A673 (cell line): ENCODE measurements around the gene MID1. TPM values are rescaled to one million over a fixed set of nuclear protein-coding genes. Genes with fewer than 3 reads are reported as not detected.

Experiments used
- BruUV-seq: library from RNA; stranded (reverse); fragments of 400-500 nt; replicated peaks from 2 replicates; lab custom pipeline; 2021; lab: Mats Ljungman, UMichigan
- CTCF ChIA-PET: fragments of 300-600 bp; sonication (Branson Sonifier 250); formaldehyde crosslinking; loops from one replicate; lab custom pipeline; 2022; ENCODE audit warnings: antibody characterized with exemption; lab: Charles Lee
- POLR2A ChIA-PET: fragments of 300-600 bp; sonication (Branson Sonifier 250); formaldehyde crosslinking; loops from one replicate; lab custom pipeline; 2022; ENCODE audit warnings: antibody characterized with exemption; ENCODE audit not compliant: low non-redundant PET; lab: Charles Lee
- DNase-seq: peaks from one replicate; pipeline ENCODE4 v3.0.0-alpha.2; 2015; ENCODE audit warnings: low spot score
- H3K27ac ChIP-seq: fragments of 200-600 bp; sonication (generic); 2 replicates; pipeline ENCODE4 v1.5.1; 2016; ENCODE audit warnings: mixed run types, low read depth, mild to moderate bottlenecking, mixed read lengths, antibody characterized with exemption, low read length; ENCODE audit not compliant: poor library complexity, severe bottlenecking
- H3K27me3 ChIP-seq: fragments of 200-600 bp; sonication (generic); replicated peaks from 2 replicates; pipeline ENCODE4 v1.6.1; 2017; ENCODE audit warnings: mixed run types, low read depth, mild to moderate bottlenecking, mixed read lengths, antibody characterized with exemption, low read length; ENCODE audit not compliant: insufficient read depth, poor library complexity
- H3K36me3 ChIP-seq: fragments of 200-600 bp; sonication (generic); 2 replicates; pipeline ENCODE4 v1.6.1; 2016; ENCODE audit warnings: mixed run types, mild to moderate bottlenecking, mixed read lengths, antibody characterized with exemption, low read length; ENCODE audit not compliant: insufficient read depth, poor library complexity, severe bottlenecking
- H3K4me1 ChIP-seq: fragments of 200-600 bp; sonication (generic); 2 replicates; pipeline ENCODE4 v1.6.1; 2017; ENCODE audit warnings: mixed run types, mild to moderate bottlenecking, mixed read lengths, antibody characterized with exemption, low read length; ENCODE audit not compliant: insufficient read depth, poor library complexity, severe bottlenecking
- H3K4me3 ChIP-seq: fragments of 200-600 bp; sonication (generic); 2 replicates; pipeline ENCODE4 v1.5.1; 2016; ENCODE audit warnings: low read depth, mixed run types, mild to moderate bottlenecking, mixed read lengths, low read length; ENCODE audit not compliant: poor library complexity, severe bottlenecking
- H3K9me3 ChIP-seq: fragments of 200-600 bp; sonication (generic); 2 replicates; pipeline ENCODE4 v1.6.1; 2016; ENCODE audit warnings: mixed run types, low read depth, mild to moderate bottlenecking, mixed read lengths, antibody characterized with exemption, low read length; ENCODE audit not compliant: poor library complexity, severe bottlenecking
- EZH2 ChIP-seq: fragments of 200-600 bp; sonication (generic); IDR thresholded peaks from 2 replicates; pipeline ENCODE4 v1.6.1; 2017; ENCODE audit warnings: borderline replicate concordance, low read depth, mild to moderate bottlenecking, mixed read lengths, antibody characterized with exemption, low read length; ENCODE audit not compliant: poor library complexity, severe bottlenecking
- intact Hi-C: fragments of 100-400 bp; cut with micrococcal nuclease; formaldehyde crosslinking; loops from one replicate; pipeline ENCODE4 v1.10.0; 2022; ENCODE audit not compliant: unreplicated experiment
- total RNA-seq: library from RNA; stranded (reverse); gene quantifications from 2 replicates; pipeline ENCODE4 v1.2.3, GENCODE V29; 2021
- TF ChIP-seq, protein P1 (sequence below): fragments of 300-800, 200-600 bp; sonication (generic); conservative IDR thresholded peaks from 2 replicates; pipeline ENCODE4 v1.5.1; 2017; ENCODE audit warnings: low read depth, mild to moderate bottlenecking, antibody characterized with exemption, low read length, moderate library complexity, mixed read lengths

Gene MID1
- total RNA-seq, 1 experiment from 2014 or later, result 7.0 TPM

DNA sequence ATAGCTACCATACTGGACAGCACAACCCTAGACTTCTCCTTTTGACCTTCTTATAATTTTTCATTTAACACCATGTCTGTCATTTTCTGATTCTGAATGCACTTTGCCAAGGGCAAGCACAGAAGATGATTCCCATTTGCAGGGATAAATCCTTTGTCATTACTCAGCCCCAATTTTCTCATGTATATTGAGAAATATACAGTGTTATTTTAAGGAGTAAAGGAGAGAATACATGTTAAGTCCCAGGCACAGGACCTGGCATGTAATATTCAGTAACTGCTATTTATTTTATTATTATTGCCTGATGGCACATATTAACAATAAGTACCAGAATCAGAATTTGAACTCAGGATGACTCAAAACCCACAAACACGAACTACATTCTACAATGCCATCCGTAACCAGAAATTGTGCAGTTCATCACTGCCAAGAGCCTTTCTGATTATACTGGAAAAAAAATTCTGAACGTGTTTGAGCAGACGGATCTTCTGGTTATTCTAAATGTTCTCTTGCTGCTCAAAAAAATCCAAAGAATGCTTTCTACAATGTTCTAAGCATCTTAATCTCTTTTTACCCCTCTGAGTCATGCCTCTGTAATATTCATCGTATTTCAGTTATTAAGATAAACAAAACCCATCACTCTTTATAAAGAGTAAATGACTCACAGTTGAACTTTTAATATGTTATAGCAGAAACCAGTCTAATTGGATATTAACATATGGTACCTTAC, 170.0 kb downstream of the MID1 start:
- Histone ChIP-seq H3K27me3 (no peaks in the 10 kb centered on the region), H3K9me3 (no peaks in the 10 kb centered on the region), H3K4me1 (no peaks in the 10 kb centered on the region), H3K4me3 (no peak overlapping the region), H3K27ac (no peak overlapping the region), H3K36me3 (no peaks in the 10 kb centered on the region)
- CTCF ChIA-PET, result no interaction called here
- TF ChIP-seq, protein P1, sequence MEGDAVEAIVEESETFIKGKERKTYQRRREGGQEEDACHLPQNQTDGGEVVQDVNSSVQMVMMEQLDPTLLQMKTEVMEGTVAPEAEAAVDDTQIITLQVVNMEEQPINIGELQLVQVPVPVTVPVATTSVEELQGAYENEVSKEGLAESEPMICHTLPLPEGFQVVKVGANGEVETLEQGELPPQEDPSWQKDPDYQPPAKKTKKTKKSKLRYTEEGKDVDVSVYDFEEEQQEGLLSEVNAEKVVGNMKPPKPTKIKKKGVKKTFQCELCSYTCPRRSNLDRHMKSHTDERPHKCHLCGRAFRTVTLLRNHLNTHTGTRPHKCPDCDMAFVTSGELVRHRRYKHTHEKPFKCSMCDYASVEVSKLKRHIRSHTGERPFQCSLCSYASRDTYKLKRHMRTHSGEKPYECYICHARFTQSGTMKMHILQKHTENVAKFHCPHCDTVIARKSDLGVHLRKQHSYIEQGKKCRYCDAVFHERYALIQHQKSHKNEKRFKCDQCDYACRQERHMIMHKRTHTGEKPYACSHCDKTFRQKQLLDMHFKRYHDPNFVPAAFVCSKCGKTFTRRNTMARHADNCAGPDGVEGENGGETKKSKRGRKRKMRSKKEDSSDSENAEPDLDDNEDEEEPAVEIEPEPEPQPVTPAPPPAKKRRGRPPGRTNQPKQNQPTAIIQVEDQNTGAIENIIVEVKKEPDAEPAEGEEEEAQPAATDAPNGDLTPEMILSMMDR, result no peak
- TF ChIP-seq EZH2, result no peak
- DNase-seq, result peak; percentile 29
- POLR2A ChIA-PET, result no interaction called here
- intact Hi-C loops, result no loop called here
- no TSS peak for BruUV-seq

DNA sequence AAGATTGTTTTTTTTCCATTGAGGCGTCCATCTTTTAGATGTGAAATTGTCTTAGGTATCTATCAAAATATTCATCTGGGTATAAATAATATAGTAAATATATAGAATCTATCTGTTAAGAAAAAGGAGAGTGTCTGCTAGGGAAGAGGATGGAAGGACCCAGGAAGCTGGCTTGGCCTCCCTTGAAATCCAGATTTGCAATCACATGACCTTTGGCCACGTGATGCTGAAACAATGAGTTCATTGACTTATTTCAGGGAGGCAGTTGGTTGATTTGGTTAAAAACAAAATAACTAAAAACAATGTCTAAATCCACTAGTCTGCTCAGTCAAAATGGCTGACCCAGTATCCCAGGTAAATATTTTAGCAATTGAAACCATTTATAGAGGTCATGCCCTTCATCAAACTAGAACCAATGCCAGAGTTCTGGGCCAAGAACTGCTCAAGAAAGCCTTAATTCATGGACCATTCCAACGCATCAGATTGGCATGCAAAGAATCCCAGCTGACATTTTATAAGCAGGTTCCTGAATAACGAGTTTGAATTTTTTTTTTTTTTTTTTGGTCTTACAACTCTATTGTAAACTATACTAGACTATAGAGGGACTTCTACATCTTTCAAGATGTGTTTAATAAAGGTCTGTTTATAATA, 172.7 kb downstream of the MID1 start:
- ChIA-PET POLR2A (no interaction called here), CTCF (no interaction called here)
- no peaks in the 10 kb centered on the region for H3K27me3 ChIP-seq
- DNase-seq, result no peak
- no peak overlapping the region for H3K4me3 ChIP-seq
- no peaks in the 10 kb centered on the region for H3K36me3 ChIP-seq
- no peak overlapping the region for H3K27ac ChIP-seq
- no TSS peak for BruUV-seq
- TF ChIP-seq, protein P1, result no peak
- TF ChIP-seq EZH2, result no peak
- no peaks in the 10 kb centered on the region for H3K4me1 ChIP-seq
- no peaks in the 10 kb centered on the region for H3K9me3 ChIP-seq
- intact Hi-C loops, result no loop called here

DNA sequence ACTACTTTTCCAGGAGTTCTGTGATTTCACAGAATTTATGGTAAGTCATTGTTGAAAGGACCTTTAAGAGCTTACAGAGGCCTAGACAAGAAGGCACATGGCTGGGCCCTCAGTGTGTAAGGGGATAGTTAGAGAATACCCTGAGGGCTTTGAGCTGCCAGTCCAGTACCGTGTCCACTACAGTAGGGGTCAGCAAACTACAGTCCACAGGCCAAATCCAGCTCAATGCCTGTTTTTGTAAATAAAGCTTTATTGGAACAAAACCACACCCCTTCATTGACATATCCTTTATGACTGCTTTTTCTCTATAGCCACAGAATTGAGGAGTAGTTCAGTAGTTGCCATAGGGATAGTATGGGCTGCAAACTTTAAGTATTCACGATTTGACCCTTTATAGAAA, 176.2 kb downstream of the MID1 start:
- ChIA-PET POLR2A (no interaction called here), CTCF (no interaction called here)
- Histone ChIP-seq H3K36me3 (no peaks in the 10 kb centered on the region), H3K27ac (no peak overlapping the region), H3K9me3 (no peaks in the 10 kb centered on the region), H3K4me1 (no peaks in the 10 kb centered on the region), H3K27me3 (no peaks in the 10 kb centered on the region), H3K4me3 (no peak overlapping the region)
- intact Hi-C loops, result no loop called here
- no peak for DNase-seq
- no TSS peak for BruUV-seq
- TF ChIP-seq EZH2, result no peak
- TF ChIP-seq, protein P1, result no peak
